ENCODE measurements around the gene MAJIN.

MAJIN gene

GRCh38 chr11:64909653-64910343 is 62.1 kb downstream of the MAJIN start:
- no peak for DNase-seq

- DNase-seq, result no peak
Measured at GRCh38 chr11:64908766-64909165, 63.1 kb downstream of the MAJIN start.

DNA sequence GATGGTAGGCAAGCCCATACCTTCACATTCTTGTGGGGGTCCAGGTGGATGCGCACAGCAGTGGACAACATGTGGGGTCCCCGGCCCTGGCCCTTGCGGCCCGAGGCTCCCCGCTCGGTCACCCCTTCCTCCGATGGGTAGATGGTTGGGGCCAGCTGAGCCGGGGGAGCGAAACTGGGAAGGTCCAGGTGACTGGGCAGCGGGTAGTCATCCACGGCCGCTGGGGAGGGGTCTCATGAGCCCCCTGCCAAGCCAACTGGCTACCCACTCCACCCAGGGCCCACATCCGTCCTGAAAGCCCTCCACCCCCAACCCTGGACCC is 65.6 kb downstream of the MAJIN start:
- DNase-seq, result no peak

DNA sequence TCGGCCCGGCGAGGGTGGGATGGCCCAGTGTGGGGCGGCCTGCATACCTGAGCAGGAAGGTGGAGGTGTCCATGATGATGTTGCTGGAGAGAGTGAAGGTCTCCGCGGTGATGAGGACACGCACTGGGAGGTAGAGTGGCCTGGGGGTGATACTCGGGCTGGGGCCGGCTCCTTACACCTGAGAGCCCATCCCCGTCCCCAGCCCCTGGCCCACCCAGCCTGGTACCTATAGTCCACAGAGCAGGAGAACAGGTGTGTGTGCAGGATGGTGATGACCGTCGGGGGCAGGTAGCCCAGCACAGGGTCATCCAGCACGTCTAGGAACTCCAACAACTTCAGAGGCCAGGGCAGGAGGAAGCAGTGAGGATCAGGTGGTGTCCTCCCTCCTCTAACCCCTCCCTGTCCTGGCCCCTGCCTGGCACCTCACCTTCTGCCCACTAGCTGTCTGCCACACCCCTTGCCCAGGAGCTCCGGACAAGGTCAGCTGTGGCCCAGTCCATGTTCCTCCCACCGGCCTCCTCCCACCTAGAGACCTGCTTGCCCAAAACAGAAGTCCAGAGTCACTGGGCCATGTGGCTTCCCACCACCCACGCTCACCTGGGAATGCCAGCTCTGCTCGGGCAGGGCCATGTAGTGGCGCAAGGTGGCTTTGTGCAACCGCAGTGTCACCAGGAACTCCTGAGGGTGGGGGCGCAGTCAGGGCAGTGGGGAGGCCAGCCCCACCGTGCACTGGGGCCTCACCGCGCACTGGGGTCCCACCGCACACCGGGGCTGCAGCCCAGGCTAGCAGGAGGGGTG is 66.2 kb downstream of the MAJIN start:
- DNase-seq, result no peak

DNA sequence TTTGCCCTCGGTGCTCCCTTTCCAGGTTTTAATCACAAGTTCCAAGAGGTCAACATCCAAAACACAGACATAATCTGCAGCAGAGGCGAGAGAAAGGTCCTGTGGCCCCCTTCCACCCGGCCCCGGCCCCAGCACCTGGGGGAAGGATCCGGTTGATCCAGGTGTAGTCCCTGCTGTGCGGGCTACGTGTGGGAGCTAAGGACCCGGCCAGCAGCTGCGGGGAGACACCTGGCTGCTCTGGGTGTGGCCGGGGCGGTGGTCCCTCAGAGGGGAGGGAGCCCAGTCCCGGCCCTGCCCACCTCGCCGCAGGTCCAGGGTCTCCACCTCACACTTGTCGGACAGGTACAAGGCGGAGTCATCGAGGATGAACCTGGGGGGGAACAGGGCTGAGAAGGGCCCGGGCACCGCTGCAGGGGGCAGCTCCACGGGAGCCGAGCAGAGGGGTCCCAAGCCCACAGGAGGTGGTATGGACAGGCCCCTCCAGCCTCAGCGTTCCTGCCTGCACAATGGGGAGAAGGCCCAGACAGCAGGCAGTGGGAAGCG is 68.5 kb downstream of the MAJIN start:
- no peak for DNase-seq

GRCh38 chr11:64902102-64902900 is 69.6 kb downstream of the MAJIN start:
- no peak for DNase-seq

GRCh38 chr11:64900774-64901173 is 71.1 kb downstream of the MAJIN start:
- no peak for DNase-seq

DNA sequence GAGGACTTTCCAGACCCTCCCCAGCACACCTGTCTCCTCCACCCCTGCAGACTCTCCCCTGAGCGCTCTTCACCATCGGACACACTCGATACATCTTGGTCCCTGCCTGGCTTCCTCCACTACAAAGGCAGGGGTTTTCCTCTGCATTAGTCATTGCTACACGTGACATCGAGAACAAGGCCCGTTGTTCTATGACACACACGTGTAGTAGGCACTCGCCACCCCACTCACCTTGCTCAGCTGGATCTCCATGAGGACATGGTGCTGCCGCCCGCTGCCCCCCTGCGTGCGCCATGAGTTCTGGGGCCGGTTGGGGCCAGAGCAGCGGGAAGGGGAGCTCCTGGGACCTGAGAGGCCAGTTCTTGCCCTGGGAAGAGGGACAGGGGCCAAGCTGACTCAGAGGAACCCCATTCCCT is 71.6 kb downstream of the MAJIN start:
- no peak for DNase-seq

DNA sequence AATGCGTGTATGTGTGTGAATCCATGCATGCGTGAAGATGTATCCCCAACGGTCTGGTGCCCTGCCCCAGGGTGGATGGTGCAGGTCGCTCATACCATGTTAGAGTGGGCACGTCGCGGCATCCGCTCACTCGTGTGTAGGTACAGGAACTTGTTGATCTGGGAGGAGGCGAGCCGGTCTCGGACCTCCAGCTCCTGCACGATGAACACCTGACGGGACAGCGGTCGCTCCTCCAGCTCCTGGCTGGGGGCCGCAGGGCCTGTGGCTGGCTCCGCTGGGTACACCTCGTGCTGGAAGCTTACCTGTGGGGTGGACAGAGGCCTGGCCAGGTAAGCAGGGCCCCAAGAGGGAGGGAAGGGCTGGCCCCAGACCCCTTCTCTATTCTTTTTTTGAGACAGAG is 73.4 kb downstream of the MAJIN start:
- DNase-seq, result no peak

DNA sequence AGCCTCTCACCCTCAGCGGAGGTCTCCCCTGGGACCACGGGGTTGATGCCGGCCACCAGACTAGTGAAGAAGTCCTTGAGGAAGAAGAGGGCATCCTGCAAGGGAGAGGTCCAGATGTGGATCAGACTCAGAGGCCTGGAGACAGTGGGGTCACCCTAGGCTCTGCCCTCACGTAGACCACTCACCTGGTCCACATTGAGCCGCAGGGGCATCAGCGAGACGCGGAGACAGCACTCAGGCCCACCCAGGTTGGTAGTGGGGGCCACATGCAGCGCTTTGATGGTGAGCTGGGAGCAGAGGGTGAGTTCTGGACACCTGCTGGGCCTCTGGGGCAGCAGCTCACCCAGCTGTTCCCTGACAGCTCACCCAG is 73.8 kb downstream of the MAJIN start:
- no peak for DNase-seq

- DNase-seq, result no peak
Measured at GRCh38 chr11:64897381-64898075, 74.4 kb downstream of the MAJIN start.

DNA sequence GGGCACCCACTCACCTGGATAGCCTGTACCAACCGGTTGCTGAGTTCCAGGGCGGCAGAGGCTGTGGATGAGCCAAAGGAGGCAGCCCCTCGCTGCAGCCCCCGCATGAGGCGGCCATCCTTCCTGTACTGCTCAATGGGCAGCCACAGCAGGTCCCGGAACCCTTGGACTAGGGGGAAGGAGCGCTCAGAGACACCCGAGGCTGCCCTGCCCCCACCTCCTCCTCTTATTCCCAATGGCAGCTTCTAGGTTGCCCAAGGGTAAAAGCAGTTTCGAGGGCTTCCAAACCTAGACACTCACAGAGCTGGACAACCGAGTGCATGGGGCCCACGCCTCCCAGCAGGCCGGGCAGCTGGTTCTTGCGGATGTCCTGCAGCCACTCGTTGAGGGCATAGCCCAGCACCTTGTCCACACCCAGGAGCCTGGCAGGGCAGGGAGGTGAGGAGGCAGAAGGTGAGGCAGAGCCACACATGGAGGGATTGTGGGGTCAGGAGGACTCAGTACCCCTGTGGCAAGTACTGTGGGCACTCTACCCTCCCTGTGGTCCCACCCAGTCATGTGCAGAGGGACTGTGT is 75.4 kb downstream of the MAJIN start:
- DNase-seq, result no peak

DNA sequence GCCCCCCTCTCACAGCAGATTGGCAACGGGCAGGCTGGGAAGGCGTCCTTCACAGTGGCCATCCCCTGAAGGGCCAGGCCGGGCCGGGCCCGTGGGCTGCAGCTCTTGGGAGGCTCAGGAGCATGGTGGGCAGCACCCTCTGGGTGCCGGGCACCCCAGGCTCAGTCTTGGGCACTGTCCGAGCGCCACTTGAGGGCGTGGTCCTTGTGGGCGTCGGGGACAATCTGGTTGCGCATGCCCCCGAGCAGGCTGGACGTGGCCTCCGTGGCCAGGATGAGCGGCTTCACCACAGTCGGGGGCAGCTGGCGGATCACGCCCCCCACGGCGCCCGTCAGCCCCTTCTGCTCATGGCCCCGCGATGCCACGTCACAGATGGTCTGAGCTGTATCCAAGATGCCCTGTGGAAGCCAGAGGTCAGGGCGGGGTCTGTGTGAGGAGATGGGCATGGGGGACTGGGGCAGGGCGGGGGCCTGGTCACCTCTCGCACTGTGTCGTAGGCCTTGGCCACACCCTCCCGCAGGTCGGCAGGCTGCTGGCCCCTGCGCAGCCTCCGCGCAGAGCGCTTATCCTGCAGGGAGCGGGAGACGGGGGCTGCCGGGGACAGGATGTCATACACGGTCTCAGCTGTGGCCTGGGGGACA is 77.0 kb downstream of the MAJIN start:
- DNase-seq, result no peak

- DNase-seq, result peak in 1 of 2 experiments; percentile 65
Measured at GRCh38 chr11:64894070-64894811, 77.7 kb downstream of the MAJIN start.

DNA sequence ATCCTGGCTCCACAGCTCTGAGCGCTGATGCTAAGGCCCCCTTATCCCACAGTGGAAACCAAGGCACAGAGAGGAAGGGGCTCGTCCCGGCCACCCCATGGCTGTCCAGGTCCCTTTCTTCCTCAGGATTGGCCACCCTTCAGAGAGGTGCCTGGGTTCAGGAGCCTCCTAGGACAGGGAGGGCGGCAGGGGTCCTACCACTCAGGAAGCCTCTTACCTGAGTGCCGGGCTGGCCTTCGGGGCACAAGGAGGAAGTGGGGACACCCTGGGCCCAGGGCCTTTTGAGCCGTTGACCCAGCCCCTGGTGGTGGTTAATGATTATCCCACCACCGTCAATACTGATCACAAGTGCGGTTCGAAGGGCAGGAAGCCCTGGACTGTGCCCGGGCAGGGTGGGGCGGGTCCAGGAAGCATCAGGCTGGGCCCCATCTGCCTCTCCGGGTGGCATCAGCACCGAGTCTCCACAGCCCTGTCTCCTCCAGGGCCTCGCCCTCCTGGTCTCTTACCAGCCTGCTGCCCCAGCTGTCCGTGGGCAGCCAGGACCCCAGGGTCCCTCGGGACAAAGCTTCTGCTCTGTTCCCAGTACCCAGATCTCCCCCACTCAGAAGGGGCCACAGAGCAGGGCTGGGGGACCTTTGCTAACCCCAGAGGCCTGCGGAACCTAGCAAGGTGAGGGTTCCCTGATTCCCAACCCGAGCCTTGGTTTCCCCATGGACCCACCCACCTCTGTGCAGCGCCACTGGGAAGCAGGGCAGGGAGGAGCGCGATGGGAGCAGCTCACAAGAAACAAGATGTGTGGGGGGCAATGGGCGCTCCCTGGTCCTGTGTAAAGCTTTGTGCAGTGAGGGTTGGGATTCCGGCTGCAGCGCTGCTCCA is 78.5 kb downstream of the MAJIN start:
- no peak for DNase-seq

DNA sequence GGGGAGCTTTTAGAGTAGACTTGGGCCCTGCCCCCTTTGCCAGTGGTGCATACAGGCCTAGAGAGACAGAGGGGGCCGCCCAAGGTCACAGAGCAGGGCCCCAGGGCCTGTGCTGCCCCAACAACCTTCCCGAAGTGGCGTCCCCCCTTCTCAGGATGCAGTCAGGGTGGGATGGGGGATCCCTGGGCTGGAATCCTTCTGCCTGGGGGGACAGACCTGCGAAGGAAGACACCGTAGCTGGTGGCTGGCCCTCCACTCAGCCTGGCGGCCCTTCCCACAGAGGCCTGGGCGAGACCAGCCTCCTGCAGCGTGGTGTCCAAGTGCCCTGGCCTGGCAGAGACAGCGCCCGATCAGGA is 79.1 kb downstream of the MAJIN start:
- no peak for DNase-seq

DNA sequence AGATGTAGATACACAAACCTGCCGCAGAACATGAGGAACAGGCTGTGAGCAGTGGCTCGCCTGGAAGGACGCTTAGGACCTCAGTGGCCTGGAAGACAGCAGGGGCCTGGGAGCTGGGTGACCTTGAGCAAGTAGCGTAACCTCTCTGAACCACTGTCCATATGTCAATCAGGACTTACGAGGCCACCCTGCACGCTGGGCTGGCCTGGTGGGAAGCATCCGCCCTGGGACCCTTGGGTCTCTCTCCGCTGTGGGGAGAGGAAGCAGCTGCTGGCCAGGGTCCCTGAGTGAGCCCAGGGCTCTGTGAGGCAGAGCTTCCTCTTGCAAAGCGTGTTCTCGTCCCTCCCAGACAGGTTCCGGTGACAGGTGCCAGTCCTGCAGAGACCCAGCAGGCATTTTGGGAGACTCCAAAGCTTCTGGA is 79.5 kb downstream of the MAJIN start:
- no peak for DNase-seq

GRCh38 chr11:64891880-64892279 is 80.0 kb downstream of the MAJIN start:
- no peak for DNase-seq

DNA sequence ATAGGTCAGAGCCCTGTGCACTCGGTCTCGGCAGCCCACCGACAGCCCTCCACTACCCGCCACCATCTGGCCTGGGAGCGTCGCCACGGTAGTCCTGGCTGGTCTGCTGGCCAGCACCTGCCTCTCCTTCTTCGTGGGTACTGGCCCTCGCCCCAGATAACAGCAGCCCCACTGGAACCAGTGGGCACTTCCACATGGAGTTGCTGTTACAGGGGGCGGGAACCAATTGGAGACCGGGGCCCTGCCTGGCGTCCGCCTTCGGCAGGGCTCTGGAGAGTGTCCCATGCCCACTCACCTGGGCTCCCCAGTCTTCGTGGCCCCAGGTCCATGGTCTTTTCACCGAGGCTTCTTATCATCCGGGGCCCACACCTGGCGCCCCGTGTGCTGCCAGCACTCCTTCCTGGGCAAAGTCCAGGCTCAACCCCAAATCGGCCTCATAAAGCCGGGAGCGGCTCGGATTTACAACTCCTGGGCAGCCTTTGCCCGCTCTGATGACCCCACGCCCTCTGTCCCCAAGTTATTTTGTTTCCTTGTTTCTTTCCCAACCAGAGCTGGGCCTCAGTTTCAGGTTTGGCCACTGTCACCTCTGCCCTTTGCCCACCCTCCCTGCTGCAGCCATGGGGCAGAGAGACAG is 80.6 kb downstream of the MAJIN start:
- no peak for DNase-seq

GRCh38 chr11:64890522-64890939 is 81.4 kb downstream of the MAJIN start:
- no peak for DNase-seq

Data from SW 1271 (cell line).